ENCODE measurements around the gene EPC1.
A peak's percentile ranks its signal among the peaks of the same experiment; 100 is the strongest.
"Not testable (repeated sequence)": the region's sequence is repeated elsewhere in the genome, so short reads cannot be mapped to it uniquely, and the experiment has no call there.

EPC1 gene

DNA sequence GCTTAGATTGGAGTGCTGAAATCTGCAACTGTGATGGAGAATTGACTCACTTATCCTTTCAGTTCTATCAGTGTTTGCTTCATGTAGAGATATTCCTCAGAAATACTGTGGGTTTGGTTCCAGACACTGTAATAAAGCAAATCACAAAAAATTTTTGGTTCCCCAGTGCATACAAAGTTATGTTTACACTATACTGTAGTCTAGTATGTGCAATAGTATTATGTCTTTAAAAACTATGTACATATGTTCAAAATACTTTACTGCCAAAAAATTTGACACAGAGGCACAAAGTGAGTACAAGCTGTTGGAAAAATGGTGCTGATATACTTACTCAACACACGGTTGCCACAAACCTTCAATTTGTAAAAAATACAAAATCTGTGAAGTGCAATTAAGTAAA is 112.5 kb downstream of the EPC1 start:
- no peak overlapping the region for H3K27ac ChIP-seq
- DNase-seq (ENCODE audit: low read depth, low spot score), result no peak
- no peak overlapping the region for H3K4me3 ChIP-seq
- no peak overlapping the region for H3K9ac ChIP-seq (ENCODE audit: insufficient read length)
- TF ChIP-seq EZH2 (IDR thresholded peaks at IDR 0.05) (no peak), FOXP2 (optimal IDR thresholded peaks at IDR 0.05; ENCODE audit: control extremely low read depth, extremely low read length, insufficient read depth) (no peak), POLR2AphosphoS5 (IDR thresholded peaks at IDR 0.05; ENCODE audit: borderline replicate concordance, low read depth, low read length) (no peak)
- H3K36me3 ChIP-seq (ENCODE audit: insufficient read depth, low read length), result no peaks in the 10 kb centered on the region
- H3K9me3 ChIP-seq (ENCODE audit: low read depth, low read length), result no peaks in the 10 kb centered on the region

DNA sequence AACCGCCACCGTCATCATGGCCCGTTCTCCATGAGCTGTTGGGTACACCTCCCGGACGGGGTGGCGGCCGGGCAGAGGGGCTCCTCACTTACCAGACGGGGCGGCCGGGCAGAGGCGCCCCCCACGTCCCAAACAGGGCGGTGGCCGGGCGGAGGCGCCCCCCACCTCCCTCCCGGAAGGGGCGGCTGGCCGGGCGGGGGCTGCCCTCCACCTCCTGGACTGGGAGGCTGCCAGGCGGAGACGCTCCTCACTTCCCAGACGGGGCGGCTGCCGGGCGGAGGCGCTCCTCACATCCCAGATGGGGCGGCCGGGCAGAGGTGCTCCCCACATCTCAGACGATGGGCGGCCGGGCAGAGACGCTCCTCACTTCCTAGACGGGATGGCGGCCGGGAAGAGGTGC is 113.6 kb downstream of the EPC1 start:
- not testable (repeated sequence) for H3K9ac ChIP-seq (ENCODE audit: insufficient read length); H3K36me3 ChIP-seq (ENCODE audit: insufficient read depth, low read length); H3K27ac ChIP-seq; H3K4me3 ChIP-seq; DNase-seq (ENCODE audit: low read depth, low spot score); H3K9me3 ChIP-seq (ENCODE audit: low read depth, low read length)

DNA sequence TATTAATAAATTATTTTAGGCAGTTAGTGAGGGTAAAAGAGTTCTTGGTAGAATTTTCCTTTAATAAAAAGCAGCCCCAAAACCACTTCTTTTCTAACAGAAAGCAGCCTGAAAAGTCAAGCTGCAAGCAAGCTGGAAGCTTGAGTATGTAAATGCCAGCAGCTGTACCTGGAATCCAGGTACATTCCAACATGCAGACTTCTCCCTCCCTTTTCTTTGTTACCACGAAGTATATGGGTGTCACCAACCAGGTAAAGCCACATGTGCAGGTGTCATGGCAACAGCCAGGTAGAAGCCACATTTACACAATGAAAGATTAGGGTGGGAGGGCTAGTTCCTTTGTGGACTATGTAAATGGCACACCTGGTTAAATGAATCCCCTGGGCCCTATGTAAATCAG is 114.6 kb downstream of the EPC1 start:
- no peaks in the 10 kb centered on the region for H3K9me3 ChIP-seq (ENCODE audit: low read depth, low read length)
- no peaks in the 10 kb centered on the region for H3K36me3 ChIP-seq (ENCODE audit: insufficient read depth, low read length)
- TF ChIP-seq EZH2 (IDR thresholded peaks at IDR 0.05), result no peak
- no peak for TF ChIP-seq FOXP2 (optimal IDR thresholded peaks at IDR 0.05; ENCODE audit: control extremely low read depth, extremely low read length, insufficient read depth)
- no peak for TF ChIP-seq POLR2AphosphoS5 (IDR thresholded peaks at IDR 0.05; ENCODE audit: borderline replicate concordance, low read depth, low read length)
- H3K27ac ChIP-seq, result no peak overlapping the region
- no peak overlapping the region for H3K9ac ChIP-seq (ENCODE audit: insufficient read length)
- no peak for DNase-seq (ENCODE audit: low read depth, low spot score)
- no peak overlapping the region for H3K4me3 ChIP-seq

DNA sequence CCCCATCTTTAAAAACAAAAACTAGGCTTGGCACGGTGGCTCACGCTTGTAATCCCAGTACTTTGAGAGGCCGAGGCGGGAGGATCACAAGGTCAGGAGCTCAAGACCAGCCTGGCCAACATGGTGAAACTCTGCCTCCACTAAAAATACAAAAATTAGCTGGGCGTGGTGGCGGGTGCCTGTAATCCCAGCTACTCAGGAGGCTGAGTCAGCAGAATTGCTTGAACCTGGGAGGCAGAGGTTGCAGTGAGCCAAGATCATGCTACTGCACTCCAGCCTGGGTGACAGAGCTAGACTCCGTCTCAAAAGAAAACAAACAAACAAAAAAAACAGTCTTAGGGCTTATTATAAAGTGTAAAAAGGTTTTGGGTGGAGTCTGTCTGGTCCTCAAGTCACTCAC is 117.2 kb downstream of the EPC1 start:
- not testable (repeated sequence) for H3K4me3 ChIP-seq; DNase-seq (ENCODE audit: low read depth, low spot score)

DNA sequence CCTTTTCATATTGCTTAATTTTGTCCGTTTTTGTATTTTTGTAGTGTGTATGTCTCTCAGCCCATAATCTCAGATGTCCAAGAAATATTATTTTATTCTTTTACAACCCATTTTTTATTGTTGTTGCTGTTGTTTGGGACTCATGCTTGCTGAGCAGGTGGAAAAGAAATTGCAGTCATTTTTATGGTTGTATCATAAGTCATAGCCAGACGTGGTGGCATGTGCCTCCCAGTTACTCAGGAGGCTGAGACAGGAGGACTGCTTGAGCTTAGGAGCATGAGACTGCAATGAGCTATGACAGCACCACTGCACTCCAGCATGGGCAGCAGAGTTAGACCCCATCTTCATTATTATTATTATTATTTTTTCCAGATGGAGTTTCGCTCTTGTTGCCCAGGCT is 117.8 kb downstream of the EPC1 start:
- H3K4me3 ChIP-seq, result no peak overlapping the region
- DNase-seq (ENCODE audit: low read depth, low spot score), result no peak
- no peaks in the 10 kb centered on the region for H3K9me3 ChIP-seq (ENCODE audit: low read depth, low read length)
- H3K36me3 ChIP-seq (ENCODE audit: insufficient read depth, low read length), result no peaks in the 10 kb centered on the region
- H3K9ac ChIP-seq (ENCODE audit: insufficient read length), result no peak overlapping the region
- TF ChIP-seq POLR2AphosphoS5 (IDR thresholded peaks at IDR 0.05; ENCODE audit: borderline replicate concordance, low read depth, low read length), result no peak
- TF ChIP-seq EZH2 (IDR thresholded peaks at IDR 0.05), result no peak
- no peak for TF ChIP-seq FOXP2 (optimal IDR thresholded peaks at IDR 0.05; ENCODE audit: control extremely low read depth, extremely low read length, insufficient read depth)
- no peak overlapping the region for H3K27ac ChIP-seq

More for the DNA sequence above, 117.2 kb downstream of the EPC1 start:
- not testable (repeated sequence) for H3K9ac ChIP-seq (ENCODE audit: insufficient read length); H3K27ac ChIP-seq; H3K36me3 ChIP-seq (ENCODE audit: insufficient read depth, low read length); H3K9me3 ChIP-seq (ENCODE audit: low read depth, low read length)

DNA sequence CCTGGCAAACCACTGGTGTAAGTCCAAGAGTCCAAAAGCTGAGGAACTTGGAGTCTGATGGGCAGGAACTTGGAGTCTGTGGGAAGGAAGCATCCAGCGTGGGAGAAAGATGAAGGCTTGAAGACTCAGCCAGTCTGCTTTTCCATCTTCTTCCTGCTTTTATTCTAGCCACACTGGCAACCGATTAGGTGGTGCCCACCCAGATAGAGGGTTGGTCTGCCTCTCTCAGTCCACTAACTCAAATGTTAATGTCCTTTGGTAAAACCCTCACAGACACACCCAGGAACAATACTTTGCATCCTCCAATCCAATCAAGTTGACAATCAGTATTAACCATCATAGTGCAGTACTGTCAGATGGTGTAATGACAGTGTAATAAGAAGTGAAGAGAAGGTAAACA is 119.2 kb downstream of the EPC1 start:
- Histone ChIP-seq H3K9me3 (ENCODE audit: low read depth, low read length) (no peaks in the 10 kb centered on the region), H3K36me3 (ENCODE audit: insufficient read depth, low read length) (no peaks in the 10 kb centered on the region)
- TF ChIP-seq POLR2AphosphoS5 (IDR thresholded peaks at IDR 0.05; ENCODE audit: borderline replicate concordance, low read depth, low read length), result no peak

DNA sequence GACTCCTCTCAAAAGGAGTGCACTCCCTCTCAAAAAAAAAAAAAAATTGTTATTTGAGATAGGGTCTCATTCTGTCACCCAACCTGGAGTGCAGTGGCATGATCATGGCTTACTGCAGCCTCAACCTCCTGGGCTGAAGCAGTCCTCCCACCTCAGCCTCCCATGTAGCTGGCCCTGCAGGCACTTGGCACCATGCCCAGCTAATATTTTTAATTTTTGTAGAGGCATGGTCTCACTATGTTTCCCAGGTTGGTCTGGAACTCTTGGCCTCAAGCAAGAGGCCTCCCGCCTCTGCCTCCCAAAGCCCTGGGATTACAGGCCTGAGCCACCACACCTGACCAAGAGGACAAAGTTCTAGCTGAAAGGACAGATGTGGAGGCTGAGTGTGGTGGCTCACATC is 120.3 kb downstream of the EPC1 start:
- DNase-seq (ENCODE audit: low read depth, low spot score), result no peak
- Histone ChIP-seq H3K4me3 (no peak overlapping the region), H3K27ac (no peak overlapping the region), H3K36me3 (ENCODE audit: insufficient read depth, low read length) (no peaks in the 10 kb centered on the region), H3K9ac (ENCODE audit: insufficient read length) (no peak overlapping the region), H3K9me3 (ENCODE audit: low read depth, low read length) (no peaks in the 10 kb centered on the region)
- TF ChIP-seq FOXP2 (optimal IDR thresholded peaks at IDR 0.05; ENCODE audit: control extremely low read depth, extremely low read length, insufficient read depth) (no peak), EZH2 (IDR thresholded peaks at IDR 0.05) (no peak), POLR2AphosphoS5 (IDR thresholded peaks at IDR 0.05; ENCODE audit: borderline replicate concordance, low read depth, low read length) (no peak)

More for the DNA sequence above, 119.2 kb downstream of the EPC1 start:
- Histone ChIP-seq H3K4me3 (no peak overlapping the region), H3K27ac (no peak overlapping the region), H3K9ac (ENCODE audit: insufficient read length) (no peak overlapping the region)
- DNase-seq (ENCODE audit: low read depth, low spot score), result no peak

DNA sequence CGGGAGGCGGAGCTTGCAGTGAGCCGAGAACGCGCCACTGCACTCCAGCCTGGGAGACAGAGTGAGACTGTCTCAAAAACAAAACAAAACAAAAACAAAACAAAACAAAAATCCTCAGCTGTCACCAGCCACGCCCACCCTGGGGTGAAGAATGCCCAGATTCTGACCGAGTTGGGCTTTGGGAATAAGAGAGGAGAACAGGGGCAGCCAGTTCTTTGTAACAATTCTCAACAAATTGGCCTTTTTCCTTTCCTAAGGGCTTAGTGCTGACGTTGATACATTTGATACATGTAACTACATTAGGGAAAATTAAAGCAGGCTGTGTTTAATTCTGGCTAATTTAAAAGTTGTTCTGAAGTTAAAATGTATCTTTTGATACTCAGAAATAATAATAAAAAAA is 121.0 kb downstream of the EPC1 start:
- Histone ChIP-seq H3K4me3 (no peak overlapping the region), H3K9ac (ENCODE audit: insufficient read length) (no peak overlapping the region), H3K9me3 (ENCODE audit: low read depth, low read length) (no peaks in the 10 kb centered on the region), H3K36me3 (ENCODE audit: insufficient read depth, low read length) (no peaks in the 10 kb centered on the region), H3K27ac (no peak overlapping the region)
- DNase-seq (ENCODE audit: low read depth, low spot score), result no peak
- TF ChIP-seq EZH2 (IDR thresholded peaks at IDR 0.05) (no peak), POLR2AphosphoS5 (IDR thresholded peaks at IDR 0.05; ENCODE audit: borderline replicate concordance, low read depth, low read length) (no peak), FOXP2 (optimal IDR thresholded peaks at IDR 0.05; ENCODE audit: control extremely low read depth, extremely low read length, insufficient read depth) (no peak)

DNA sequence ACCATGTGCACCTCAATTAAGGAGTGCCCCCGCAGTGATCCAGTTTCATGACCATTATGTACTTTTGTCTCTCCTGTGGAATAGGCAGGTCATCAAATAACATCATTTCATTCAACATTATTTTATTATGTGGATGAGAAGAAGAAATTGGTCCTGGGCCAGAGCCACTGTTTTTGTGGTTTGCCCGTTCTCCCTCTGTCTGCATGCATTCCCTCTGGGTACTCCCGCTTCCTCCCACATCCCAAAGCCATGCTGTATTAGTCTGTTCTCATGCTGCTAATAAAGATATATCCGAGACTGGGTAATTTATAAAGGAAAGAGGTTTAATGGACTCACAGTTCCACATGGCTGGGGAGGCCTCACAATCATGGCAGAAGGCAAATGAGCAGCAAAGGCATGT is 124.6 kb downstream of the EPC1 start:
- not testable (repeated sequence) for H3K36me3 ChIP-seq (ENCODE audit: insufficient read depth, low read length); H3K9ac ChIP-seq (ENCODE audit: insufficient read length); DNase-seq (ENCODE audit: low read depth, low spot score); H3K27ac ChIP-seq; H3K9me3 ChIP-seq (ENCODE audit: low read depth, low read length); H3K4me3 ChIP-seq

DNA sequence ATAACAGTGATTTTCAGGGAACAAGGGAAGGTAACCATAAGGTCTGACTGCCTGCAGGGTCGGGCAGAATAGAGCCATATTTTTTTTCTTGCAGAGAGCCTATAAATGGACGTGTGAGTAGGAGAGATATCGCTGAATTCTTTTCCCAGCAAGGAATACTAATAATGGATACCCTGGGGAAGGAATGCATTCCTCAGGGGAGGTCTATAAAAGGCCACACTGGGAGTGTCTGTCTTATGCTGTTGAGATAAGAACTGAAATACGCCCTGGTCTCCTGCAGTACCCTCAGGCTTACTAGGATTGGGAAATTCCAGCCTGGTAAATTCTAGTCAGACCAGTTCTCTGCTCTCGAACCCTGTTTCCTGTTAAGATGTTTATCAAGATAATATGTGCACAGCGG is 127.8 kb downstream of the EPC1 start:
- DNase-seq (ENCODE audit: low read depth, low spot score); H3K4me3 ChIP-seq; H3K9ac ChIP-seq (ENCODE audit: insufficient read length); H3K9me3 ChIP-seq (ENCODE audit: low read depth, low read length); H3K36me3 ChIP-seq (ENCODE audit: insufficient read depth, low read length): not testable (repeated sequence)
- H3K27ac ChIP-seq, result peak overlapping the region; percentile 50; the same call in 1 of the 2 replicates

DNA sequence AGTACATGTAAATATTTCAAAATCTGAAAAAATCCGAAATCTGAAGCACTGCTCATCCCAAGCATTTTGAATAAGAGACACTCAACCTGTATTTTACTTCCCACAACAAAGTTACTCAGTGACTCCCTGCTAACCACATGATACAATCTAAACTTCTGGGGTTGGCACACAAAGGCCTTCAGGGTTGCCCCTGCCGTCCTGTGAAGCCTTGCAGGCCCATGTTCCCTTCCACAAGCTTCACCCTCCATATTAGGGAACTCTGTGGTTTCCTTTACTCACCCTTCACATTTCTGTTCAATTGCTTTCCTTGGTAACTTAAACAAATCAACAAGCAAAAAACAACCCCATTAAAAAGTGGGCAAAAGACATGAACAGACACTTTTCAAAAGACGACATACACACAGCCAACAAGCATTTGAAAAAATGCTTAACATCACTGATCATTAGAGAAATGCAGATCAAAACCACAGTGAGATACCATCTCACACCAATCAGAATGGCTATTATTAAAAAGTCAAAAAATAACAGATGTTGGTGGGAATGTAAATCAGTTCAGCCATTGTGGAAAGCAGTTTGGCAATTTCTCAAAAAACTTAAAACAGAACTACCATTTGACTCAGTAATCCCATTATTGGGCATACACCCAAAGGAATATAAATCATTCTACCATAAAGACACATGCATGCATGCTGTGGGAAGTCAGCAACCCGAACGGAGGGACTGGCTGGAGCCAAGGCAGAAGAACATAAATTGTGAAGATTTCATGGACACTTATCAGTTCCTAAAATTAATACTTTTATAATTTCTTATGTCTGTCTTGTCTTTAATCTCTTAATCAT is 128.5 kb downstream of the EPC1 start:
- not testable (repeated sequence) for H3K4me3 ChIP-seq; H3K36me3 ChIP-seq (ENCODE audit: insufficient read depth, low read length); H3K9me3 ChIP-seq (ENCODE audit: low read depth, low read length); H3K9ac ChIP-seq (ENCODE audit: insufficient read length)
- DNase-seq (ENCODE audit: low read depth, low spot score), result peak; percentile 53
- peak overlapping the region; percentile 70 for H3K27ac ChIP-seq
